OCI-LY7 (cell line): Measurements from ENCODE around the gene TNC.

Experiments used
- CTCF ChIP-seq: fragments of 200-600 bp; sonication (generic); conservative IDR thresholded peaks from 2 replicates; pipeline ENCODE4 v1.5.1; 2014; ENCODE audit warnings: mild to moderate bottlenecking, antibody characterized with exemption, low read length, moderate library complexity, mixed read lengths
- EZH2phosphoT487 ChIP-seq: fragments of 200-600 bp; sonication (generic); IDR thresholded peaks from 2 replicates; pipeline ENCODE4 v1.6.1; 2018; ENCODE audit warnings: low read depth, borderline replicate concordance, mild to moderate bottlenecking, mixed run types, antibody characterized with exemption, low read length, moderate library complexity, mixed read lengths

GRCh38 chr9:114972510-114973136 is 145.3 kb downstream of the TNC start:
- TF ChIP-seq CTCF (no peak), EZH2phosphoT487 (no peak)
